Stimulated activated CD8-positive, alpha-beta memory T cell treated with anti-CD3 and anti-CD28 coated beads, Interleukin-2, amount 100 ng/mL, for 48 hours (primary cell): ENCODE measurements around the gene SOWAHC.
"Not testable (repeated sequence)": the region's sequence is repeated elsewhere in the genome, so short reads cannot be mapped to it uniquely, and the experiment has no call there.

Experiments
- DNase-seq, 2 donors: peaks; one replicate each; pipeline ENCODE4 v3.0.0-alpha.2; 2020; ENCODE audit warnings: low read depth in 2 of 2

Gene SOWAHC, protein sequence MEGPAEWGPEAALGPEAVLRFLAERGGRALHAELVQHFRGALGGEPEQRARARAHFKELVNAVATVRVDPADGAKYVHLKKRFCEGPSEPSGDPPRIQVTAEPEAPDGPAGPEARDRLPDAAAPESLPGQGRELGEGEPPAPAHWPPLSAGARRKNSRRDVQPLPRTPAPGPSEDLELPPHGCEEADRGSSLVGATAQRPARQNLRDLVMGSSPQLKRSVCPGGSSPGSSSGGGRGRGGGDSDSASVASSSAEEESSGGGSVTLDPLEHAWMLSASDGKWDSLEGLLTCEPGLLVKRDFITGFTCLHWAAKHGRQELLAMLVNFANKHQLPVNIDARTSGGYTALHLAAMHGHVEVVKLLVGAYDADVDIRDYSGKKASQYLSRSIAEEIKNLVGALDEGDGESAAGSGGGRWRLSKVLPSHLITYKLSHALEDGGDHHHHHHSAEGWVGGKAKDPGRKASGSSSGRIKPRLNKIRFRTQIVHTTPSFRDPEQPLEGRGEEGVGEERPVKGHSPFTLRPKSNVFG

DNA sequence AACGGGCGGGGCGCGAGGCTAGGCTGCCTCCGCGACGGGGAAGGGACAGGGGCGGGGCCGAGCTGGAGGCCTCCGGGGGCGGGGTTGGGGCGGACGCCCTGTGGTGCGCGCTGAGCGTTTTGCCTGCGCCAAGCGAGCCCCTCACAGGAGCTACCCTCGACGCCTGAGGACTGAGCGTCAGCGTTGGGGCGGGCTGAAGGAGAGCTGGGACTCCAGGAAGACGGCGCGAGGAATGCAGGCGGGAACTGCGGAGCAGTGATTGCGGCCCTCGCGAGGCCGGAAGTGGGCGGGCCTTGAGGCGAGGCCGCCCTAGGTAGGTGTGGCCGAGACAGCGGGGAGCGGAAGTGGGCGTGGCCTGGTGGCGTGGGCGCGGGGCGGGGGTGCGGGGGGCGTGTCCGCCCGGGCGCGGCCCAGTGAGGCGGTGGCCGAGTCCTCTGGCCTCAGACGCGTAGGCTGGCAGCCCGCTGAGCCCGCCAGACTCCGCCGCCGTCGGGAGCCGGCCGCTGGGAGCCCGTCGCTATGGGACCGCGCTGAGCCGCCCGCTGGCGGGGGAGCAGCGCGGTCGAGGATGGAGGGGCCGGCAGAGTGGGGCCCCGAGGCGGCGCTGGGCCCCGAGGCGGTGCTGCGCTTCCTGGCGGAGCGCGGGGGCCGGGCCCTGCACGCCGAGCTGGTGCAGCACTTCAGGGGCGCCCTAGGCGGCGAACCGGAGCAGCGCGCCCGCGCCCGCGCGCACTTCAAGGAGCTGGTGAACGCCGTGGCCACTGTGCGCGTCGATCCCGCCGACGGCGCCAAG, at the start of gene SOWAHC, which contains the start of gene SEPTIN10:
Gene SOWAHC (plus strand): TSS at position 443 of the 793 bp plus-strand sequence. CDS start 126 bp downstream, at position 569.
Gene SEPTIN10 (minus strand): TSS at position 45 of the 793 bp plus-strand sequence. CDS start 139 bp downstream, outside the sequence.
- DNase-seq: peak; percentile 58 to 66

DNA sequence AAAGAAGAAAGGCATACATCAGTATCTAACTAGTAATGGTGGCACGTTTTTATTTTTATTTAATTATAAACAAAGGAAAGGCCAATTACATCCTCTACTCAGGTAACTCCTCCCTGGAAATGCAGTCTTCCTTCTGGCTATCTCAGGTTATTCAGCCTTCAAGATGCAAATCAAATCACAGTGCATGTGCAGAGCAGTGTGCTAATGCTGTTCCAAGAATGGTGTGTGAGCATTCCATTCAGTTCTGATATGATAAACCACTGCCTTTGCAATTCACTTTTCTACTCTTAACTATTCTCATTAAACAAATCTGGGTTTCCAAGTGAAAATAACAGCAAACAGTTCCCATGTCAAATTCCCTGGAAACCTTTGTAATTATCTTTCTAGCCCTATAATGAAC, 38.8 kb upstream of the SOWAHC start:
- DNase-seq: no peak

GRCh38 chr2:109577630-109578029, 36.5 kb upstream of the SOWAHC start:
- not testable (repeated sequence) for DNase-seq

- no peak for DNase-seq
These were observed 31.0 kb upstream of the SOWAHC start for GRCh38 chr2:109582928-109583895.

- no peak for DNase-seq
These were observed 27.5 kb upstream of the SOWAHC start for GRCh38 chr2:109586687-109587086.

DNA sequence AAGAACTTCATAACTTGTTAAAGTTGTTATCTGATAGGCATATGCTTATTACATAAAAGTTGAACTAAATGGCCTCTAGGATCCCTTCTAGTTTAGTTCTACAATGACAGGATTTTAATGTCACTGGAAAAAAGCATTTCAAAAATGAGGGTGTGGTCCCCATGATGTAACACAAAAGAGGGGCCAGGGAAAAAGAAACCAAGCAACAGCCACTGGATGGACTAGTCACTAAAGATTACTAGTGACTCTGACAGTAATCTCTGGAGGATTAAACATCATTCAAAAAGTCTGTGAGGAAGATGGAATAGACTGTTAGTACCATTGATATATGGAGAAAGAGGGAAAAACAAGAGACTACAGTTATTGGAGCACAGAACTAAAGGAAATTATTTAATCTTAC, 23.0 kb upstream of the SOWAHC start:
- no peak for DNase-seq

DNA sequence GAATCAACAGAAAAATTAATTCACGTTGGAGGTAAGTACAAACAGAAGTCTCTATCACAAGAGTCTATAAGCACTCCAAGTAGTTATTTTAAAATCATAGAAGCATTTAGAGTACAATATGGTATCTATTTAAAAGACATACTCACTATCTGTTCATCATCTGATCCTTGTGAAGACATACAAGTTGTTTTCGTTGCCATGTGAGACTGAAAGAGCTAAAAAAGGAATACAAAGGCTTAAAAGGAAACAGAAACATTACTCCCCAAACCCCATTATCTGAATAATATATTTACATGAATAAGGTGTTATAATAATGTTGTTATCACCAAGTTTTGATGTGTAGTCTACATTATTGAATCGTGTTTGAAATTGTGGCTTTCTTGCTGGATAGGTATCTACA, 21.3 kb upstream of the SOWAHC start:
- no peak for DNase-seq

GRCh38 chr2:109594246-109594885, 19.8 kb upstream of the SOWAHC start:
- DNase-seq: no peak

DNA sequence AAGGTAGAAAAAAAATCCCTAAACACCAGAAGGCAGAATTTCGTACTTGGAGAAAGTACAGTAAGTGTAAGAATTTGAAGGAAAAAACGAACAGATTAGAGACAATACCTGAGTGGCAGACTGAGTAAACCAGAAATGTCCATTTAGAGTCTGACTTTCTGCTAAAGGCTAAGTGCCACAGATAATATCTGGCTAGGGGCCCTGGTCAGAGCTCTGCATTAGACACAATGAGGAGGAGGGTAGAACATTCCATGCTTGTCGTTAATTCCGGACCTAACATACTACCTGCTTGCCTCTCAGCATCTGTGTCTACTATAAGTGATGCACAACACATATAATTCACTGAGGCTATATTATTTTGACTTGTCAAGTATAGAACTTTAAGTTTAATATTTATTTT, 18.5 kb upstream of the SOWAHC start:
- no peak for DNase-seq

GRCh38 chr2:109597283-109597682, 16.9 kb upstream of the SOWAHC start:
- no peak for DNase-seq

DNA sequence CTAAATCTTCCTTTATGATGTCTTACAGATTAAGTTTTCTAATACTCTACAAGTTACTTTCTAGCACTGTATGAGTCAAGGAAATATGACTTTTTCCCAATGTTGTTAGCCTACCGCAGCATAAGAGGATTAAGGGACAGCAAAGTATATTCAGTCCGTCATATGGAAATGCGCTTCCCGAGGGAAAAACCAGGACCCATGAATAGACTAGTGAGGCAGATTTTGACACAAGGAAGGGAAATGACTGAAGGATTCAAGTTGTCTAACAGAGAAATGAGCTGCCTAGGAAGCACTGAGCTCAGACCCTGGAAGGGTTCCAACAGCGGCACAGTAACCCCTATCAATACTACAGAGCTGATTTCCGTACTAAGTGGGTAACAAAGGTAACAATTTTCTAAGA, 12.4 kb upstream of the SOWAHC start:
- no peak for DNase-seq

DNA sequence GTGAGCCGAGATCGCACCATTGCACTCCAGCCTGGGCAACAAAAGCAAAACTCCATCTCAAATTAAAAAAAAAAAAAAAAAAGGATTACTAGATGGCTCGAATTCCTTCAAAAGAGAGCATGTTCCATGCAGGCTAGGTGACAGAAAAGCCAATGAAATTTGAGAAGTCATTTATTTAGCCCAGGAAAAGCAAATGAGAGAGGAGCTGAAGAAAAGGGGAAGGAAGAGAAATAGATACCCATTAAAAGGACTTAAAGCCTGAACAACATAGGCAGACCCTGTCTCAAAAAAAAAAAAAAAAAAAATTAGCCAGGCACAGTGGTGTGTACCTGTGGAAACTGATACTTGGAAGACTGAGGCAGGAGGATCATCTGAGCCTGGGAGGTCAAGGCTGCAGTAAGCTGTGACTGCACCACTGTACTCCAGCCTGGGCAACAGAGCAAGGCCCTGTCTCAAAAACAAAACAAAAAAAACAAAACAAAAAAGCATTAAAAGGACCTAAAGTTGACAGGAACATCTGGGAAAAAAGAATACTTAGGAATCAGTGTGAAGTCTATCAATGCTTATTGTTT, 11.5 kb upstream of the SOWAHC start:
- no peak for DNase-seq

DNA sequence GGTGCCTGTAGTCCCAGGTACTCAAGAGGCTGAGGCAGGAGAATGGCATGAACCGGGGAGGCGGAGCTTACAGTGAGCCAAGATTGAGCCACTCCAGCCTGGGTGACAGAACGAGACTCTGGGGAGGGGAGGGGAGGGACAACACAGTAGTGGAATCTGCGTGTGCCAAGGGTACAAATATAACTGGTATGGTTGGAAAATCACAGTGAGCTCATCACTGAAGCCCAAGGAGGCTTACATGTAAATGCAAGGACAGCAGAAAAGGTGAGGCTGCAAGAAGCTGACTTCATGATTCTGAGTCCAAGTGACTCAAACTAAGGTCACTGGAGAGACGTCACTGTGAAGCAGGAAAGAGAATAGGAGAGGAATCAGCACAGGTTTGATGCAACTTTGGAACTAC, 9.6 kb upstream of the SOWAHC start:
- no peak for DNase-seq

- DNase-seq: no peak
These were observed 6.4 kb upstream of the SOWAHC start for GRCh38 chr2:109607766-109608165.

GRCh38 chr2:109609352-109610024, 4.7 kb upstream of the SOWAHC start:
- no peak for DNase-seq

GRCh38 chr2:109611467-109612095, 2.6 kb upstream of the SOWAHC start:
- DNase-seq: no peak

GRCh38 chr2:109613081-109613921, 863 bp upstream of the SOWAHC start:
- no peak for DNase-seq
